HepG2 (cell line): ENCODE data around the gene GYG1. TPM values are rescaled to one million over a fixed set of nuclear protein-coding genes. Genes with fewer than 3 reads are reported as not detected.
A peak's percentile ranks its signal among the peaks of the same experiment; 100 is the strongest.

ENCODE experiments used
- BCL6 ChIP-seq: IDR thresholded peaks from 2 replicates; pipeline ENCODE4 v1.6.1; 2016; ENCODE audit warnings: missing genetic modification reagents, missing compliant biosample characterization
- CENPX ChIP-seq: sonication (generic); formaldehyde crosslinking; IDR thresholded peaks from 2 replicates; pipeline ENCODE4 v1.9.0; 2021; ENCODE audit warnings: mild to moderate bottlenecking, missing genetic modification reagents, moderate library complexity
- DR1 ChIP-seq: sonication (generic); formaldehyde crosslinking; IDR thresholded peaks from 2 replicates; pipeline ENCODE4 v1.8.0; 2021; ENCODE audit warnings: mild to moderate bottlenecking, missing genetic modification reagents, inconsistent platforms
- GABPB1 ChIP-seq: IDR thresholded peaks from 2 replicates; pipeline ENCODE4 v1.6.1; 2016; ENCODE audit warnings: mild to moderate bottlenecking, missing genetic modification reagents, moderate library complexity, missing compliant biosample characterization
- HIC2 ChIP-seq: sonication (generic); formaldehyde crosslinking; IDR thresholded peaks from 2 replicates; pipeline ENCODE4 v1.9.0; 2022; ENCODE audit warnings: low read depth, missing genetic modification reagents
- KDM3A ChIP-seq: IDR thresholded peaks from 2 replicates; pipeline ENCODE4 v1.6.1; 2018; ENCODE audit warnings: low read depth, missing compliant biosample characterization
- LCORL ChIP-seq, 2 experiments: fragments of 450-650 bp in 1 of 2; sonication (generic) in 1 of 2; formaldehyde crosslinking in 1 of 2; IDR thresholded peaks; 2 replicates each; pipeline versions ENCODE4 v1.5.0 to v1.6.1; 2017 to 2020; ENCODE audit warnings: antibody characterized with exemption in 1 of 2, missing genetic modification reagents in 1 of 2
- MZF1 ChIP-seq: sonication (generic); formaldehyde crosslinking; IDR thresholded peaks from 2 replicates; pipeline ENCODE4 v1.8.1; 2023; ENCODE audit warnings: mild to moderate bottlenecking, missing genetic modification reagents, borderline replicate concordance
- NCOR1 ChIP-seq: fragments of 200-600 bp; sonication (generic); IDR thresholded peaks from 2 replicates; pipeline ENCODE4 v1.7.0; 2017; ENCODE audit warnings: antibody characterized with exemption, low read length, borderline replicate concordance
- NFE2 ChIP-seq: sonication (generic); formaldehyde crosslinking; IDR thresholded peaks from 2 replicates; pipeline ENCODE4 v1.4.0; 2020; ENCODE audit warnings: missing genetic modification reagents
- RAD21 ChIP-seq: fragments of 450-650 bp; formaldehyde crosslinking; IDR thresholded peaks from 2 replicates; pipeline ENCODE4 v1.5.0; 2020; ENCODE audit warnings: mild to moderate bottlenecking
- SAFB2 ChIP-seq: sonication (generic); formaldehyde crosslinking; IDR thresholded peaks from 2 replicates; pipeline ENCODE4 v1.5.1; 2020; ENCODE audit warnings: missing genetic modification reagents, low read depth, mild to moderate bottlenecking, borderline replicate concordance
- TSC22D2 ChIP-seq: sonication (generic); formaldehyde crosslinking; IDR thresholded peaks from 2 replicates; pipeline ENCODE4 v1.5.1; 2020; ENCODE audit warnings: missing genetic modification reagents, mild to moderate bottlenecking, borderline replicate concordance
- XBP1 ChIP-seq: sonication (generic); formaldehyde crosslinking; IDR thresholded peaks from 2 replicates; pipeline ENCODE4 v1.5.0; 2020; ENCODE audit warnings: missing genetic modification reagents
- ZBTB8A ChIP-seq: sonication (generic); formaldehyde crosslinking; IDR thresholded peaks from 2 replicates; pipeline ENCODE4 v1.4.0; 2020; ENCODE audit warnings: mild to moderate bottlenecking, low read depth, missing genetic modification reagents, borderline replicate concordance
- ZNF17 ChIP-seq: sonication (generic); formaldehyde crosslinking; IDR thresholded peaks from 2 replicates; pipeline ENCODE4 v1.5.0; 2020; ENCODE audit warnings: mild to moderate bottlenecking, missing genetic modification reagents
- ZNF329 ChIP-seq: sonication (generic); formaldehyde crosslinking; IDR thresholded peaks from 2 replicates; pipeline ENCODE4 v1.9.0; 2021; ENCODE audit warnings: low read depth, mild to moderate bottlenecking, missing genetic modification reagents
- ZNF367 ChIP-seq: sonication (generic); formaldehyde crosslinking; IDR thresholded peaks from 2 replicates; pipeline ENCODE4 v1.4.0; 2020; ENCODE audit warnings: missing genetic modification reagents, borderline replicate concordance
- ZNF446 ChIP-seq: sonication (generic); formaldehyde crosslinking; IDR thresholded peaks from 2 replicates; pipeline ENCODE4 v1.5.0; 2020; ENCODE audit warnings: mild to moderate bottlenecking, missing genetic modification reagents
- ZNF501 ChIP-seq: sonication (generic); formaldehyde crosslinking; IDR thresholded peaks from 2 replicates; pipeline ENCODE4 v1.5.1; 2020; ENCODE audit warnings: mild to moderate bottlenecking, moderate library complexity, missing genetic modification reagents
- ZNF790 ChIP-seq: sonication (generic); formaldehyde crosslinking; IDR thresholded peaks from 2 replicates; pipeline ENCODE4 v1.8.0; 2022; ENCODE audit warnings: missing genetic modification reagents, mild to moderate bottlenecking, borderline replicate concordance
- polyA plus RNA-seq, 8 experiments: library from polyadenylated mRNA; depleted of rRNA in 3 of 8; stranded (reverse) in 7 of 8; unstranded in 1 of 8; fragments of >200 nt; fragmentation: Illumina TruSeq in 4 of 8; extraction: Trizol in 4 of 8; gene quantifications; 2 replicates each; pipeline versions ENCODE4 v1.2.1 to v1.2.3, GENCODE V29; 2011 to 2016; ENCODE audit warnings: low read depth in 4 of 8, missing spikeins in 1 of 8, mixed read lengths in 1 of 8; ENCODE audit not compliant: insufficient read depth in 1 of 8
- total RNA-seq, 5 experiments: library from RNA; depleted of rRNA; stranded (reverse); fragments of >200 nt; fragmentation: Illumina TruSeq; extraction: Trizol; gene quantifications; 2 replicates each; pipeline ENCODE4 v1.2.3, GENCODE V29; 2016; ENCODE audit warnings: low read depth in 1 of 5
- TF ChIP-seq, protein P1 (sequence below): sonication (generic); formaldehyde crosslinking; IDR thresholded peaks from 2 replicates; pipeline ENCODE4 v1.8.0; 2022; ENCODE audit warnings: mild to moderate bottlenecking, missing genetic modification reagents; ENCODE audit not compliant: insufficient replicate concordance
- TF ChIP-seq, protein P2 (sequence below), 2 experiments: sonication (generic) in 1 of 2; formaldehyde crosslinking in 1 of 2; IDR thresholded peaks; 2 replicates each; pipeline versions ENCODE4 v1.4.0 to v1.6.1; 2018 to 2020; ENCODE audit warnings: missing genetic modification reagents in 2 of 2, borderline replicate concordance in 1 of 2, low read depth in 1 of 2, mild to moderate bottlenecking in 1 of 2, missing biosample characterization in 1 of 2

Gene GYG1
- total and polyA plus RNA-seq, 2 of the 13 experiments (the other 11 are each of a cell fraction or from before 2014, with no cell fraction given): 15.7 to 28.1 TPM

DNA sequence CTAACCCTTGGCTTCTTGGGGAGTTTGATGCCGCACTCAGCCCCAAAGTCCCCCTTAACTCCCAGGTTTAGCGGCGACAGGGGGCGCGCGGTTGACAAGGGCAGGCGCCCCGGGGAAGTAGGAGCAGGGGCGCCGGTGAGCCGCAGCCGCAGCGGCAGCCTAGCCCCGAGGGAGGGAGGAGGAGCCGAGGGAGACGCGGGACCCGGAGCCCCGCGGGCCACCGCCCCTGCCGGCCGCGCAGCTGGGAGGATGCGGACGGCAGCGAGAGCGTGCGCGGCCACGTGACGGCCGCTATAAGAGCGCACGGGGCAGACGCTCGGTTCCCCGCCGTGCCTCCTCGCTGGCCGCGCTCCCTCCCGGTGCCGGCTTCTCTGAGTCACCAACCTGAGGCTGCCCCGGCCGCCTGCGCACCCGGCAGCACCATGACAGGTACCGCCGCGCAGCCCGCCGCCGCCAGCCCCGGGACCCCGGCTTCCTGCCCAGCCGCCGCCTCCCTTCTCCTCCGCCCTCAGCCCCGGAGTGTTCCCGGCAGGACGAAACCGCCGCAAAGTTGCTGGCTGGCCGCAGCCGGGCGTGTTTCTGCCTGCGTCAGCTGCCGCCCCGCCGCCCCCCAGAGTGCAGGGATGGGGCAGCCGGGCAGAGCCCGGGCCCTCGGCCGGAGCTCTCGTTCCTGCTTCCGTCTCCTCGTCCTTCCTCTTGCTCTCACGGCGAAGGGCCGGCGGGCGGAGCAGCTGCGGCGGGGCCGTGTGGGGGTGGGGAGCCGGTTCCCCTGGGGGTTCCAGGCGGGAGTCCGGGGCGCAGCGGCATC is at the start of gene GYG1 (continued):
- no peak for TF ChIP-seq HIC2 (CRISPR knock-in tag)
- TF ChIP-seq, protein P1, sequence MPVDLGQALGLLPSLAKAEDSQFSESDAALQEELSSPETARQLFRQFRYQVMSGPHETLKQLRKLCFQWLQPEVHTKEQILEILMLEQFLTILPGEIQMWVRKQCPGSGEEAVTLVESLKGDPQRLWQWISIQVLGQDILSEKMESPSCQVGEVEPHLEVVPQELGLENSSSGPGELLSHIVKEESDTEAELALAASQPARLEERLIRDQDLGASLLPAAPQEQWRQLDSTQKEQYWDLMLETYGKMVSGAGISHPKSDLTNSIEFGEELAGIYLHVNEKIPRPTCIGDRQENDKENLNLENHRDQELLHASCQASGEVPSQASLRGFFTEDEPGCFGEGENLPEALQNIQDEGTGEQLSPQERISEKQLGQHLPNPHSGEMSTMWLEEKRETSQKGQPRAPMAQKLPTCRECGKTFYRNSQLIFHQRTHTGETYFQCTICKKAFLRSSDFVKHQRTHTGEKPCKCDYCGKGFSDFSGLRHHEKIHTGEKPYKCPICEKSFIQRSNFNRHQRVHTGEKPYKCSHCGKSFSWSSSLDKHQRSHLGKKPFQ: peak; percentile 62
- no peak for TF ChIP-seq NCOR1
- TF ChIP-seq, protein P2, sequence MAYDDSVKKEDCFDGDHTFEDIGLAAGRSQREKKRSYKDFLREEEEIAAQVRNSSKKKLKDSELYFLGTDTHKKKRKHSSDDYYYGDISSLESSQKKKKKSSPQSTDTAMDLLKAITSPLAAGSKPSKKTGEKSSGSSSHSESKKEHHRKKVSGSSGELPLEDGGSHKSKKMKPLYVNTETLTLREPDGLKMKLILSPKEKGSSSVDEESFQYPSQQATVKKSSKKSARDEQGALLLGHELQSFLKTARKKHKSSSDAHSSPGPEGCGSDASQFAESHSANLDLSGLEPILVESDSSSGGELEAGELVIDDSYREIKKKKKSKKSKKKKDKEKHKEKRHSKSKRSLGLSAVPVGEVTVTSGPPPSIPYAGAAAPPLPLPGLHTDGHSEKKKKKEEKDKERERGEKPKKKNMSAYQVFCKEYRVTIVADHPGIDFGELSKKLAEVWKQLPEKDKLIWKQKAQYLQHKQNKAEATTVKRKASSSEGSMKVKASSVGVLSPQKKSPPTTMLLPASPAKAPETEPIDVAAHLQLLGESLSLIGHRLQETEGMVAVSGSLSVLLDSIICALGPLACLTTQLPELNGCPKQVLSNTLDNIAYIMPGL (CRISPR knock-in tag; IDR thresholded peaks at IDR 0.05; ENCODE audit: borderline replicate concordance in 1 of 2, low read depth in 1 of 2): peak; percentile 90 to 95; a peak in 3 of 4 replicates
- TF ChIP-seq GABPB1 (CRISPR knock-in tag): peak; percentile 74
- peak; percentile 53; the same call in 1 of the 2 replicates for TF ChIP-seq ZNF501
- TF ChIP-seq ZNF446 (CRISPR knock-in tag): peak; percentile 94
- peak; percentile 81; the same call in 1 of the 2 replicates for TF ChIP-seq DR1 (CRISPR knock-in tag)
- no peak for TF ChIP-seq CENPX (CRISPR knock-in tag)
- no peak for TF ChIP-seq ZNF17 (CRISPR knock-in tag)
- peak; percentile 51 for TF ChIP-seq ZNF329 (CRISPR knock-in tag)
- TF ChIP-seq TSC22D2 (CRISPR knock-in tag): peak; percentile 56; the same call in 1 of the 2 replicates
- TF ChIP-seq NFE2 (CRISPR knock-in tag): no peak
- TF ChIP-seq KDM3A (CRISPR knock-in tag): 0 out of 2 replicates have a peak, but pooled peaks have one; percentile 14
- TF ChIP-seq BCL6 (CRISPR knock-in tag): peak; percentile 13; the same call in 1 of the 2 replicates
- no peak for TF ChIP-seq ZNF367 (CRISPR knock-in tag)
- TF ChIP-seq MZF1 (CRISPR knock-in tag): no peak
- no peak; the same call in 1 of the 2 replicates for TF ChIP-seq XBP1 (CRISPR knock-in tag)
- TF ChIP-seq RAD21 (CRISPR knock-in tag): peak; percentile 61
- TF ChIP-seq ZNF790: 0 out of 2 replicates have a peak, but pooled peaks have one; percentile 78
- TF ChIP-seq ZBTB8A (CRISPR knock-in tag): no peak
- peak; percentile 84; the same call in 1 of the 2 replicates for TF ChIP-seq SAFB2 (CRISPR knock-in tag)
- no peak for TF ChIP-seq LCORL (IDR thresholded peaks at IDR 0.05)
- peak; percentile 50; the same call in 1 of the 2 replicates for TF ChIP-seq LCORL (CRISPR knock-in tag; IDR thresholded peaks at IDR 0.05)
